Mesendoderm (in vitro differentiated cells): ENCODE results near the gene E2F1.

Experiments used
- DNase-seq: peaks from one replicate; pipeline ENCODE4 v3.0.0; 2013
- H2AK5ac ChIP-seq: 2 replicates; pipeline ENCODE4 v1.6.1; 2013; ENCODE audit warnings: low read length, inconsistent platforms
- H2BK120ac ChIP-seq: 2 replicates; pipeline ENCODE4 v1.6.1; 2013; ENCODE audit warnings: low read depth, mild to moderate bottlenecking, low read length, moderate library complexity, mixed read lengths
- H2BK15ac ChIP-seq: replicated peaks from 2 replicates; pipeline ENCODE4 v1.6.1; 2013; ENCODE audit warnings: low read depth, mild to moderate bottlenecking, moderate library complexity
- H2BK5ac ChIP-seq: 2 replicates; pipeline ENCODE4 v1.6.1; 2013; ENCODE audit warnings: low read length, inconsistent platforms
- H3K18ac ChIP-seq: 2 replicates; pipeline ENCODE4 v1.6.1; 2013; ENCODE audit warnings: mild to moderate bottlenecking, low read length, mixed read lengths
- H3K23ac ChIP-seq: one replicate; pipeline ENCODE4 v1.6.1; 2013; ENCODE audit warnings: low read length
- H3K27ac ChIP-seq: 2 replicates; pipeline ENCODE4 v1.5.1; 2013; ENCODE audit warnings: low read depth, mild to moderate bottlenecking, inconsistent platforms, low read length, moderate library complexity
- H3K27me3 ChIP-seq: 2 replicates; pipeline ENCODE4 v1.6.1; 2013; ENCODE audit warnings: low read length, control low read depth, mild to moderate bottlenecking, inconsistent platforms; ENCODE audit not compliant: insufficient read depth, poor library complexity
- H3K36me3 ChIP-seq: 2 replicates; pipeline ENCODE4 v1.6.1; 2013; ENCODE audit warnings: low read length, inconsistent platforms; ENCODE audit not compliant: control insufficient read depth, insufficient read depth
- H3K4ac ChIP-seq: one replicate; pipeline ENCODE4 v1.6.1; 2013; ENCODE audit warnings: low read depth, mild to moderate bottlenecking, low read length, moderate library complexity
- H3K4me1 ChIP-seq: 2 replicates; pipeline ENCODE4 v1.6.1; 2013; ENCODE audit warnings: low read depth, low read length, inconsistent platforms; ENCODE audit not compliant: control insufficient read depth
- H3K4me2 ChIP-seq: 2 replicates; pipeline ENCODE4 v1.6.1; 2013; ENCODE audit warnings: low read length
- H3K4me3 ChIP-seq: 2 replicates; pipeline ENCODE4 v1.5.1; 2013; ENCODE audit warnings: mild to moderate bottlenecking, low read length
- H3K56ac ChIP-seq: one replicate; pipeline ENCODE4 v1.6.1; 2013; ENCODE audit warnings: low read length
- H3K79me1 ChIP-seq: 2 replicates; pipeline ENCODE4 v1.6.1; 2013; ENCODE audit warnings: low read length, inconsistent platforms
- H3K79me2 ChIP-seq: 2 replicates; pipeline ENCODE4 v1.6.1; 2013; ENCODE audit warnings: mild to moderate bottlenecking, low read length; ENCODE audit not compliant: control insufficient read depth, insufficient read depth
- H3K9ac ChIP-seq: 2 replicates; pipeline ENCODE4 v1.6.1; 2013; ENCODE audit warnings: low read length, inconsistent platforms
- H4K5ac ChIP-seq: one replicate; pipeline ENCODE4 v1.6.1; 2013; ENCODE audit warnings: low read length
- H4K8ac ChIP-seq: one replicate; pipeline ENCODE4 v1.6.1; 2013; ENCODE audit warnings: low read depth, mild to moderate bottlenecking, control low read depth, low read length, moderate library complexity
- WGBS: extraction: QIAGEN DNeasy Blood & Tissue Kit; methylation state at CpG from one replicate; pipeline ENCODE4 v1.1.7; 2013; ENCODE audit warnings: low lambda C conversion rate, missing lambda C conversion rate; ENCODE audit not compliant: insufficient coverage; ENCODE audit errors: extremely low coverage; 5-methylcytosine and 5-hydroxymethylcytosine counted together

E2F1 gene

DNA sequence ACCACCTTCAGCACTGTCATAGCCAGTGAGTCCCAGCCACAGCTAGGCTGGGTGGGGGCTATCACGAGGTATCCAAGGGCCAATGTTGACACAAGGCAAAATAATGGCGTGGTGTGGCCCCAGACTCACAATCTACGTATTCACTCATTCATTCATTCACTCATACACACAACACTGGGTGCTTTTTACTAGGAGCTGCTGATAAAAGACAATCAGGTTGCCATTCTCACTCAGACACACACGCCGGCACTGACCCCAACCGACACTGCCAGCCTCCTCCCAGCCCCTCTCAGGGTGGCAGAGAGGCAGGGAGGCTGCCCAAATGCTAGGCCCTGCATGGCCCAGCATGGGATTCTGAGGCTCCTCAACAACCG lies 25.5 kb downstream of the E2F1 start:
- no peak overlapping the region for H4K8ac ChIP-seq
- no peak overlapping the region for H3K18ac ChIP-seq
- H3K4me2 ChIP-seq, result no peak overlapping the region
- H3K4me3 ChIP-seq, result no peak overlapping the region
- H3K4ac ChIP-seq, result no peak overlapping the region
- H3K27ac ChIP-seq, result no peak overlapping the region
- peaks cover 6% of the 10 kb centered on the region for H3K4me1 ChIP-seq
- H3K23ac ChIP-seq, result no peak overlapping the region
- no peak overlapping the region for H2BK15ac ChIP-seq
- no peak overlapping the region for H4K5ac ChIP-seq
- peaks cover 2% of the 10 kb centered on the region for H3K36me3 ChIP-seq
- H3K56ac ChIP-seq, result no peak overlapping the region
- no peak overlapping the region for H2BK5ac ChIP-seq
- H2BK120ac ChIP-seq, result no peak overlapping the region
- no peaks in the 10 kb centered on the region for H3K79me1 ChIP-seq
- no peak for DNase-seq
- no peaks in the 10 kb centered on the region for H3K79me2 ChIP-seq
- no CpG with 5 or more reads among the region's 7 CpGs for WGBS
- H2AK5ac ChIP-seq, result no peak overlapping the region
- no peak overlapping the region for H3K9ac ChIP-seq
- no peaks in the 10 kb centered on the region for H3K27me3 ChIP-seq

DNA sequence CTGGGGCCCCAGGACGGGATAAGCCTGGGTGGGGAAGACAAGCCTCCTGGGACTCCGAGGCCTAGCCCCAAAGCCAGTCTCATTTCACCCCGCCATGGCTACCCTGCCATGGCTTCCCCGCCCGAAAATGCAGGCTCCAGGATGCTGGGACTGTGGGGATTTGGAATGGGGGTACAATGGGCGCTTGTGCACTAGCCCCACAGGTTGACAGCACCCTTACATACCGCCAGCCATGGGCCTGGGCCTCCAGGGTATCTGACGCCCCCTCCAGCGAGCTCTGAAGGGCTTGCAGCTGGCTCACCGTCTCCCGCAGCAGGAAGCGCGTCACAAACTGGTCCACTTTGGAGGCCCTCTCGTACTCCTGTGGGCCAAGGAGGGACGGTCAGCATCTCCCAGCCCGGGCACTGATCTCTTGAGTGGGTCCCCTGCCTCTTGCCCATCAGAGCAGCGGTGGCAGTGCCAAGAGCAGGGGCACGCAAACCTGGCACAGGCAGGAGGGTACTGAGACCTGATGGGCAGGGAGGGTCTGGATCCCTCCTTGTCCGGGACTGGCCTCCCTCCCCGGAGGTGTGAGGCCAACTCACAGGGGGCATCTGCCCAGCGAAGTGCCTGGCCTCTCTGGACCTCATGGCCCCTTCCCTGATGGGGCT lies 26.0 kb downstream of the E2F1 start:
- H3K56ac ChIP-seq, result no peak overlapping the region
- H2BK120ac ChIP-seq, result no peak overlapping the region
- H3K79me2 ChIP-seq, result no peaks in the 10 kb centered on the region
- no CpG with 5 or more reads among the region's 21 CpGs for WGBS
- H3K18ac ChIP-seq, result no peak overlapping the region
- peaks cover 2% of the 10 kb centered on the region for H3K36me3 ChIP-seq
- H3K4me2 ChIP-seq, result no peak overlapping the region
- no peaks in the 10 kb centered on the region for H3K27me3 ChIP-seq
- no peak overlapping the region for H4K8ac ChIP-seq
- no peak overlapping the region for H3K4ac ChIP-seq
- no peak overlapping the region for H2AK5ac ChIP-seq
- H2BK5ac ChIP-seq, result no peak overlapping the region
- no peak overlapping the region for H2BK15ac ChIP-seq
- H3K9ac ChIP-seq, result no peak overlapping the region
- no peak for DNase-seq
- no peak overlapping the region for H3K27ac ChIP-seq
- no peaks in the 10 kb centered on the region for H3K79me1 ChIP-seq
- H4K5ac ChIP-seq, result no peak overlapping the region
- H3K4me1 ChIP-seq, result peaks cover 6% of the 10 kb centered on the region
- H3K23ac ChIP-seq, result no peak overlapping the region
- no peak overlapping the region for H3K4me3 ChIP-seq

DNA sequence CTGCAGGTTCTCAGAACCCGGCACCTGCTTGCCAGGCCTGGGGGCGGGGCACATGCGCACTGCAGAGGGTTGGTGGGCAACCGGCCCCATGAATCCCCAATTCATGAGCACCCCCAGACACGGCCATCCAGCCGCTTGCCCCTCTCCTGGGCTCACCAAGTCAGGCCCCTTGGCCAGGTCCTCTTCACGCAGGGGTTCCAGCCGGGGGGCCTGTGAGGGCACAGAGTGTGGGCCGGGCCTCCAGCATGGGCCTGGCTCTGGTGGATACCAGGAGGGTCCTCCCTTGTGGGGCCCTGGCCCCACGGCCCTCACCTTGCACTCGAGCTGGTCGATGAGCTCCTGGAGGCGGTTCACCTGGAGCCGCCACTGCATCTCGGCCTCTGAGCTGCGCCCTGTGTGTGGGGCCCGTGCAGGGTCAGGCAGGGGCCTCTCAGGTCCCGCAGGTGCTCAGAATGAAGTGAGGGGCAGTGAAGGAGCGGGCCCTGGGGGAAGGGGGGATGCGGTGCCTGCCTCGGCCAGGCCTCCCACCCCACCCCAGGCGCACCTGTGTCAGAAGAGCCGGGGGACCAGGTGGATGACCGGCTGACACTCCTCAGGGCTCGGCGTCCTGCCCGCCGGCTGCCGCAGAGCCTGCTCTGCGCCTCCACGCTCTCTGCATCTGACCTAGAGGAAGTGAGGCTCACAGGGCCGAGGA lies 26.7 kb downstream of the E2F1 start:
- peaks cover 6% of the 10 kb centered on the region for H3K4me1 ChIP-seq
- H2BK5ac ChIP-seq, result no peak overlapping the region
- no peak overlapping the region for H3K4ac ChIP-seq
- no peak for DNase-seq
- H3K79me2 ChIP-seq, result no peaks in the 10 kb centered on the region
- H3K56ac ChIP-seq, result no peak overlapping the region
- H2BK120ac ChIP-seq, result no peak overlapping the region
- no peak overlapping the region for H3K27ac ChIP-seq
- H3K18ac ChIP-seq, result no peak overlapping the region
- H4K8ac ChIP-seq, result no peak overlapping the region
- H3K9ac ChIP-seq, result no peak overlapping the region
- H3K4me3 ChIP-seq, result no peak overlapping the region
- no peaks in the 10 kb centered on the region for H3K27me3 ChIP-seq
- H2AK5ac ChIP-seq, result no peak overlapping the region
- no CpG with 5 or more reads among the region's 32 CpGs for WGBS
- H3K4me2 ChIP-seq, result no peak overlapping the region
- no peak overlapping the region for H2BK15ac ChIP-seq
- H4K5ac ChIP-seq, result no peak overlapping the region
- no peak overlapping the region for H3K23ac ChIP-seq
- H3K36me3 ChIP-seq, result peaks cover 2% of the 10 kb centered on the region
- H3K79me1 ChIP-seq, result no peaks in the 10 kb centered on the region

DNA sequence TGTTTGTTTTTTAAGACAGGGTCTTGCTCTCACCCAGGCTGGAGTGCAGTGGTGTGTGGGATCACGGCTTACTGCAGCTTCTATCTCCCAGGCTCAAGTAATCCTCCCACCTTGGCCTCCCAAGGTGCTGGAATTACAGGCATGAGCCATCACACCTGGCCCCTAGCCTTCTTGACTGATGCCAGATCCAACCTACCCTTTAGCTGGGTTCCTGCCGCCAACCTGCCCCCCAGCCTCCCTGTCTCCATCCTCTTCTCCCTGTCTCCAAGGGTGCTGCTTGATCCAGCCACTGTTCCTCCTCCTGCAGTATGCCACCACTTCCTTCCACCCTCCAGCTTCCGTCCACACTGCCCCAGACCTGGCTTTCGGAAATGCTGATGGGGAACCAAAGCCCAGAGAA lies 27.3 kb downstream of the E2F1 start:
- H3K36me3 ChIP-seq, result peaks cover 2% of the 10 kb centered on the region
- H3K79me2 ChIP-seq, result no peaks in the 10 kb centered on the region
- no peak overlapping the region for H3K4ac ChIP-seq
- no peak overlapping the region for H4K8ac ChIP-seq
- H3K18ac ChIP-seq, result no peak overlapping the region
- H2BK5ac ChIP-seq, result no peak overlapping the region
- no peak overlapping the region for H3K23ac ChIP-seq
- H3K4me2 ChIP-seq, result no peak overlapping the region
- H3K27me3 ChIP-seq, result no peaks in the 10 kb centered on the region
- H2AK5ac ChIP-seq, result no peak overlapping the region
- H3K4me1 ChIP-seq, result peaks cover 2% of the 10 kb centered on the region
- H2BK120ac ChIP-seq, result no peak overlapping the region
- no peak overlapping the region for H3K27ac ChIP-seq
- H3K4me3 ChIP-seq, result no peak overlapping the region
- DNase-seq, result no peak
- H3K9ac ChIP-seq, result no peak overlapping the region
- no CpG with 5 or more reads among the region's 4 CpGs for WGBS
- H3K79me1 ChIP-seq, result no peaks in the 10 kb centered on the region
- no peak overlapping the region for H2BK15ac ChIP-seq
- H3K56ac ChIP-seq, result no peak overlapping the region
- no peak overlapping the region for H4K5ac ChIP-seq

DNA sequence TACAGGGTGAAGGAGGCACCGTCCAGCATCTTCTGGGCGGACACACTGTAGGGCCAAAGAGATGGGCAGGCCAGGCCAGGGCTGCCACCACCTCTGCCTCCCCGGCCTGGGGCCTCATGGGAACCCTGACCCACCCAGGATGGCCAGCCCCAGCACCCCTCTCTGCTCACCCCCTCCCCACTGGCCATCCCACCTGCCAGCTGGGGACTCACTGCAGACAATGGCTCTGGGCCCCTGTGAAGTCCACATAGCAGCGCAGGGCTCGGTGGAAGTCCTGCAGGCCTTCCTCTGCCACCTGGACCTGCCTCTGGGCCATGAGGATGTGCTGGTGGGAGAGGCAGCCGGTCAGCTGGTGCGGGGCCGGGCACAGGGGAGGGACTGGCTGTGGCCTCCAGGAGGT lies 27.7 kb downstream of the E2F1 start:
- Histone ChIP-seq H3K4ac (no peak overlapping the region), H2BK120ac (no peak overlapping the region), H3K4me3 (no peak overlapping the region), H3K4me2 (no peak overlapping the region), H2BK5ac (no peak overlapping the region), H3K36me3 (peaks cover 2% of the 10 kb centered on the region), H4K5ac (no peak overlapping the region), H2BK15ac (no peak overlapping the region), H3K4me1 (peaks cover 2% of the 10 kb centered on the region), H3K79me1 (no peaks in the 10 kb centered on the region), H4K8ac (no peak overlapping the region), H3K9ac (no peak overlapping the region), H3K27me3 (no peaks in the 10 kb centered on the region), H3K79me2 (no peaks in the 10 kb centered on the region), H3K18ac (no peak overlapping the region), H2AK5ac (no peak overlapping the region), H3K27ac (no peak overlapping the region), H3K23ac (no peak overlapping the region), H3K56ac (no peak overlapping the region)
- no peak for DNase-seq
- WGBS, result no CpG with 5 or more reads among the region's 8 CpGs

DNA sequence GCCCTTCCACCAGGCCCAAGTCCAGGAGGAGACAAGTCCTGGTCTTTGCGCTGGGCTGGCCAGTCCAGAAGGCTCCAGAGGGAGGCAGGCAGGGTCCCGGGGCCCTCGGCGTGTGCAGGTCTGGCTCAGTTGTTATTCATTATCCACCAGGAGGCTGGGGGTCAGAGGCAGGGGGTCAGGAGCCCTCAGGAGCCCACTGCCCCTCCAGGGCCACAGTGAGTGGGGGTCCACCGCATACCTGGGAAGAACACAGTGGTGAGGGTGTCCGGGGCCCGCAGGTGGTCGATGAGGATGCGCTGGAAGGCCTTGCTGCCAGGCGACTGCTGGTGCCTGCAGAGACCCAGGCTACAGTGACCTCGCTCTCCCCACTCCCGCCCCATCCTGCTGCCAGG lies 28.5 kb downstream of the E2F1 start:
- Histone ChIP-seq H3K9ac (no peak overlapping the region), H2BK120ac (no peak overlapping the region), H3K79me1 (no peaks in the 10 kb centered on the region), H2BK15ac (no peak overlapping the region), H3K23ac (no peak overlapping the region), H4K5ac (no peak overlapping the region), H3K4ac (no peak overlapping the region), H3K18ac (no peak overlapping the region), H2BK5ac (no peak overlapping the region), H3K4me3 (no peak overlapping the region), H3K79me2 (no peaks in the 10 kb centered on the region), H2AK5ac (no peak overlapping the region), H3K27ac (no peak overlapping the region), H3K27me3 (no peaks in the 10 kb centered on the region), H3K4me1 (no peaks in the 10 kb centered on the region), H3K4me2 (no peak overlapping the region), H3K36me3 (peaks cover 2% of the 10 kb centered on the region), H3K56ac (no peak overlapping the region), H4K8ac (no peak overlapping the region)
- no peak for DNase-seq
- WGBS, result no CpG with 5 or more reads among the region's 12 CpGs
